GM21825 (cell line): ENCODE measurements around the gene HAO2.
"Not testable (repeated sequence)": the region's sequence is repeated elsewhere in the genome, so short reads cannot be mapped to it uniquely, and the experiment has no call there.

Source experiments
- ATAC-seq: cut with Tn5 transposase; IDR thresholded peaks from one replicate; pipeline ENCODE4 v1.9.1; 2021; ENCODE audit warnings: mild to moderate bottlenecking, moderate library complexity; ENCODE audit not compliant: unreplicated experiment

The HAO2 gene

GRCh38 chr1:119368554-119368953 lies at the start of gene HAO2:
TSS of gene HAO2 (plus strand) at chr1:119368785. CDS start at chr1:119381086, 12,301 bp downstream.
- no peak for ATAC-seq

GRCh38 chr1:119320100-119320499 lies 48.5 kb upstream of the HAO2 start:
- no peak for ATAC-seq

DNA sequence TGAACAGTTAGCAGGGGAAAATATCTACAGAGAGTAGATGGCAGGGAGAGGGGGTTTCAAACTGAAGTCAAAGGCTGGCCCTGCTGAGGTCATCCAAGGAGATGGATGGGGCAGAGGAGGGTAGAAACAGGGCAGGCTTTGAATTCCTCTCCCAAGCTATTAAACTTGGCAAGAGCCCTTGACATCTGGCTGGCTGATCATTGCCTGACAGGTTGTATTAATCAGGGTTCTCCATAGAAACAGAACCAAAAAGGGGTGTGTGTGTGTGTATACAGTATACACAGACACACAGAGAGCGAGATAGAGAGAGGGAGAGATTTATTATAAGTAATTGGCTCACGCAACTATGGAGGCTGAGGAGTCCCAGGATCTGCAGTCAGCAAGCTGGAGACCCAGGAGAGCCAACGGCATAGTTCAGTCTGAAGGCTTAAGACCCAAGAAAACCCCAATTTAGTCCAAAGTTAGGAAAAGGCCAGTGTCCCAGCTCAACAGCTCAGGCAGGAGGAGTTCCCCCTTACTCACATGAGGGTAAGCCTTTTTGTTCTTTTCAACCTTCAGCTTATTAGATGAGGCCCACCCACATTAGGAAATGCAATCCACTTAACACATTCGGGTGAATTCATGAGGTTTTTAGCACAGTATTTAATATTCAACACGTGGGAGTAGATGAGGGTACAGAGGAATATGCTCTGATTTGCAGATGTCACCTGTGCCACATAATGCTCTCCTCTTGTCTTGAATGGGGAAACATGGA lies 46.7 kb upstream of the HAO2 start:
- no peak for ATAC-seq

DNA sequence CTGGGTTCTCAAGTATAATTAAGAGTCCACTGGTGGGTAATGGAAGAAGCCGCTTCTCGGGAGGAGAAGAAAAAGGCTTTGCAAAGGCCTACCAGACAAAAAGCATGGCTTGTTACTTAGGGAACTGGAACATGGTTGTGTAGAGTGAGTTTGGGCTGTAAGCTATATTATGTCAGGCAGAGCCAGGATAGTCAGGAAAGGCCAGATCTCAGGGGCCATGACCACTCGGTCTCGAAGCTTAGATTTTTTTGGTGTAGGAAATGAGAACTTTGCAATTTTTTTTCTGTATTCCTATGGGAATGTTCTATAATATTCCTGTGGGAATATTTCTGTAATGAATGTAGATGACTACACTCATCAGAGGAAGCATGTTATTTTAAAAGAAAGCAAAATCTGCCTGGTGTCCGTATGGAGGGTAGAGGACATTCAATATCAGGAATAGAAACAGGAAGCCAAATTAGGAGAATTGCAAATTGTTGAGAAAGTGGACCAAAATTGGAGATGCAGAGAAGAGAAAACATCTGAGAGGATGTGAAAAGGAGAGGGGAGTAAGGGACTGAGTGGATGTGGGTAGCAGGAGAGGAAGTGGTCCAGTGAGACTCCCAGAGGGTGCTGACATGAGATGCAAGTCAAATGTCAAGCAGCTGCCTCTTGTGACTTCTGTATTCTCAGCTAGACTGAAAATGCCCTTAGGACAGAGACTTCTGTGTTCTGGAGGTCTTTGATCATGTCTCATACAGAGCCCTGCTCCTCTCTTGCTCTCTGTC lies 45.2 kb upstream of the HAO2 start:
- peak; percentile 87 for ATAC-seq

- ATAC-seq, result no peak
Measured at GRCh38 chr1:119324198-119324597, 44.4 kb upstream of the HAO2 start.

DNA sequence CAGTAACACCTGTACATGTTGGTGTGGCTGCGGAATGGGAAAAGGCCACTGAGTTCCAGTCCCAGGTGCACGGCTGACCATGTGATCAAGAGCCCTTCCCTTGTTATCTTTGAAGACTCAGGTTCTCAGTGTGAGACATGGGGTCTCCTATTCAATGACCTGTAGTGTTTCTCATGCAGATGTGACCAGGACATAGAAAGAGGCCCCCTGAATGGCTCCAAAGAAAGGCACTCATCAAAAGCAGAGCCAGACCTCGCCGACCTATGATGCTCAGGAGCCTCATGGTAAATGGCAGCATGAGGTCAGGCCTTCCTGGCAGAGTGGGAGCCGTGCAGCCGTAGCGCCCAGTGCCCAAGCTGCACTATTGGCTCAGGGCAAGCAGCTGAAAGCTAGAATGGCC lies 42.3 kb upstream of the HAO2 start:
- no peak for ATAC-seq

DNA sequence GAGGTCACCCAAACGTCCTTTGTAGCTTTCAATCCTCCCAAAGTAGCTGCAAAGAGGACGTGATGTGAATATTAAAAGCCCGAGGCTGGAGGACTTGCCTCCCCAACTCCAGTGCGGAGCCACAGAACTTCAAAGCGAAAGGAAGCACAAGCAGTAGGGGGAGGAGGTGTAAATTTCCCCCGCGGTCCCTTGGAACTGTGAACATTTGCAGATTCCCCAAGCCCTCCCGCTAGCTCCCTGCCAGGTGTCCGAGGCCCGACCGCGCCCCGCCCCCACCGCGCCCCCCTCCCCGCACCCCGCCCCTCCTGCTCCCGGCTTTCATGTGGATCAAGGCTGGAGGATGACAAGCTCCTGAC lies 41.5 kb upstream of the HAO2 start:
- no peak for ATAC-seq

- ATAC-seq, result no peak
Measured at GRCh38 chr1:119327450-119328155, 41.0 kb upstream of the HAO2 start.

- no peak for ATAC-seq
Measured at GRCh38 chr1:119329541-119330461, 38.8 kb upstream of the HAO2 start.

GRCh38 chr1:119330466-119331189 lies 38.0 kb upstream of the HAO2 start:
- ATAC-seq, result no peak

- no peak for ATAC-seq
Measured at GRCh38 chr1:119331190-119331515, 37.4 kb upstream of the HAO2 start.

- ATAC-seq, result no peak
Measured at GRCh38 chr1:119331915-119332314, 36.7 kb upstream of the HAO2 start.

- no peak for ATAC-seq
Measured at GRCh38 chr1:119332622-119333021, 36.0 kb upstream of the HAO2 start.

- no peak for ATAC-seq
Measured at GRCh38 chr1:119333163-119333896, 35.3 kb upstream of the HAO2 start.

DNA sequence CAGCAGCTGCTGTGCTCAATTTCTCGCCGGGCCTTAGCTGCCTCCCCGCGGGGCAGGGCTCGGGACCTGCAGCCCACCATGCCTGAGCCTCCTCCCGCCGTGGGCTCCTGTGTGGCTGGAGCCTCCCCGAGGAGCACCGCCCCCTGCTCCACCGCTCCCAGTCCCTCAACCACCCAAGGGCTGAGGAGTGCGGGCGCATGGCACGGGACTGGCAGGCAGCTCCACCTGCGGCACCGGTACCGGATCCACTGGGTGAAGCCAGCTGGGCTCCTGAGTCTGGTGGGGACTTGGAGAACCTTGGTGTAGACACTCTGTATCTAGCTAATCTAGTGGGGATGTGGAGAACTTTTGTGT lies 34.7 kb upstream of the HAO2 start:
- not testable (repeated sequence) for ATAC-seq

DNA sequence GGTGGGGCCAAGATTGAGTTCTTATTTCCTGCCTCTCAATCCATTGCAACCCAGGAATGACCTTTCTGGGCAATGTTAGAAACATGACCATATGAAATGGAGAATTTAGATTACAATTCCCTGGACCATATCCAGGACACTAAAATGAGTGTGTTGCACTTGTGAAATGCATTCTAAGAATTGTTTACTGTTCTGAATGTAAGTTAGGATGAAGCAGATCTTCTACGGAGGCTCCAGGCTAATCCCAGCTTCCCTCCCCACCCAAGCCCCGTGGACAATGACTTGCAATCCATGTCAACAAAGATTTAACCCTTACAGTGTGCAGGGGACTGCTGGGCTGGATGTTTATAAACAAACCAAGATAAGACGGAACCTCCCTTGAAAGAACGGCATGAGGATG lies 31.7 kb upstream of the HAO2 start:
- ATAC-seq, result no peak

DNA sequence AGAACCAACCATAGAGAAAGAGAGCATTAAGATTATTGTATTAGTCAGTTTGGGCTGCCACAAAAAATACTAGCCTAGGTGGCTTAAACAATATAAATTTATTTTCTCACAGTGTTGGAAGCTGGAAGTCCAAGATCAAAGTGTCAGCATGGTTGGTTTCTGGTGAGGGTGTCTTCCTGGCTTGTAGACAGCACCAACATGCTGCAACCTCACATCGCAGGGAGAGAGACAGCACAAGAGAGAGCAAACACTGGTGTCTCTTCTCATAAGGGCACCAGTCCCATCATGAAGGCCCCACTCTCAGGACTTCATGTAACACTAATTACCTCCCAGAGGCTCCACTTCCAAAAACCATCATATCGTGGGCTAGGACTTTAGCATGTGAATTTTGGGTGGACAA lies 30.6 kb upstream of the HAO2 start:
- ATAC-seq, result no peak

DNA sequence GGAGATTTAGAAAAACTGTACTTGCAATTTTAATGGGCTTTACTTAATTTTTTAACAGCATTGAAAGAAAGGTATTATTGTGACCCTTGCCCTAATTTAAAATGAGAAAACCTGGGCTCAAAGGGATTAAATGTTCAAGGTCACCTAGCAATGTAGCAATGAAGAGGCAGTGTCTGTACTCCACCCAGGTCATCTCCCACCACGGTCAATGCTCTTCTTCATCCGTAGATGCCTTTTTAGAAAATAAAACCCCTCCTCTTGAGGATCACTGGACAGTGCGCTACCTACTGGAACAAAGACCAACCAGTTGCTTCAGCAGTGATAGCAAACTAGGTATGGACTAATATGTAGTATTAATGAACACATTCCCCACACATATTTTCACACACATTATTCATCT lies 29.8 kb upstream of the HAO2 start:
- no peak for ATAC-seq

DNA sequence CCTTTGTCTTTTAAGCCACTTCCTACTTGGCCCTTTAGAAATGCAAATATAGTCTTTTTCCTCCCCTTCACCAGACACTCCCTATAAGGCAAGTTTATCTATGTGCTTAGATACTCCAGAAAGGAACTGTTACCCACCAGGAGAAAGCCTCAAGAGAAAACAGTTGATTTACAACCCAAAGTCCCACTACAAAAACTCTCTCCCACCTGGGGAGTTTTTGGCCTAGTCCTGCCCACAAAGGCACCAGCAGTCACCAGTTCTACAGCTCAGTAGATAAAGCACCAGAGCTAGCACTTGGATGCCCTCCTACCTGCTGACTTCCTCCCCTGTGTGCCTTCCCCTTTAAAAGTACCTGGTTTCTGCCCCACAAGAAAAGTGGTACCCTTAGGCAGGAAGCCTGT lies 27.7 kb upstream of the HAO2 start:
- no peak for ATAC-seq
